Gastrocnemius medialis (tissue), 4 donors: Measurements from ENCODE around the gene SPRING1. TPM values are rescaled to one million over a fixed set of nuclear protein-coding genes. Genes with fewer than 3 reads are reported as not detected.

Experiments used
- ATAC-seq, 2 donors: fragments of 150-250 bp; one replicate each; pipeline ENCODE4 v1.9.1; 2016
- DNase-seq, 2 donors: peaks; one replicate each; pipeline ENCODE4 v3.0.0-alpha.2; 2019
- H3K27ac ChIP-seq, 4 donors: fragments of 200-600 bp; sonication (generic); 1 replicate in 1 of 4; 2 replicates in 3 of 4; pipeline ENCODE4 v1.5.1; 2016 to 2018; ENCODE audit warnings: mild to moderate bottlenecking in 2 of 4, moderate library complexity in 1 of 4
- H3K27me3 ChIP-seq, 3 donors: fragments of 200-600 bp; sonication (generic) in 2 of 3; 1 replicate in 1 of 3; 2 replicates in 2 of 3; pipeline versions ENCODE4 v1.5.1 to v1.6.0; 2016 to 2019; ENCODE audit warnings: mild to moderate bottlenecking in 1 of 3, moderate library complexity in 1 of 3
- H3K36me3 ChIP-seq, 2 donors: fragments of 200-600 bp; sonication (generic) in 1 of 2; one replicate each; pipeline ENCODE4 v1.5.1; 2017 to 2018
- H3K4me1 ChIP-seq, 2 donors: fragments of 200-600 bp; sonication (generic) in 1 of 2; one replicate each; pipeline ENCODE4 v1.5.1; 2016 to 2017; ENCODE audit warnings: mild to moderate bottlenecking in 2 of 2
- H3K4me3 ChIP-seq, 4 donors: fragments of 200-600 bp; sonication (generic) in 3 of 4; 1 replicate in 1 of 4; 2 replicates in 3 of 4; pipeline ENCODE4 v1.5.1; 2016 to 2019; ENCODE audit warnings: mild to moderate bottlenecking in 2 of 4
- H3K9me3 ChIP-seq, 3 donors: fragments of 200-600 bp; sonication (generic) in 2 of 3; 1 replicate in 1 of 3; 2 replicates in 2 of 3; pipeline ENCODE4 v1.5.1; 2016 to 2019
- POLR2A ChIP-seq, 2 donors: fragments of 450-650 bp; IDR thresholded peaks; one replicate each; pipeline ENCODE4 v1.6.1; 2017; ENCODE audit warnings: antibody characterized with exemption in 2 of 2, mild to moderate bottlenecking in 2 of 2, moderate library complexity in 2 of 2
- in situ Hi-C, 4 donors: fragments of 200-750 bp; cut with MboI; loops; one replicate each; pipeline versions ENCODE4 v1.15.0 to v1.8.0; 2017; ENCODE audit warnings: low sequenced_read_pairs in 4 of 4
- intact Hi-C: fragments of 100-400 bp; cut with DNase I; formaldehyde crosslinking; loops from one replicate; pipeline ENCODE4 v1.15.1; 2023; ENCODE audit warnings: low total_unique reads
- total RNA-seq, 4 donors: library from RNA; depleted of rRNA; stranded (reverse); fragments of >200 nt; gene quantifications; one replicate each; pipeline versions ENCODE4 v1.1.0 to v1.2.3, GENCODE V29; 2016
- TF ChIP-seq, protein P1 (sequence below), 5 experiments: fragments of 450-650 bp in 3 of 5; fragments of 200-600 bp in 2 of 5; sonication (generic) in 2 of 5; IDR thresholded peaks in 4 of 5; conservative IDR thresholded peaks in 1 of 5; 1 replicate in 4 of 5; 2 replicates in 1 of 5; pipeline ENCODE4 v1.5.1; 2016 to 2019; ENCODE audit warnings: antibody characterized with exemption in 5 of 5, mild to moderate bottlenecking in 3 of 5, moderate library complexity in 3 of 5

SPRING1 gene
- total RNA-seq, 4 donors from 2014 or later = 3.5 to 11.0 (median 8.2) TPM

DNA sequence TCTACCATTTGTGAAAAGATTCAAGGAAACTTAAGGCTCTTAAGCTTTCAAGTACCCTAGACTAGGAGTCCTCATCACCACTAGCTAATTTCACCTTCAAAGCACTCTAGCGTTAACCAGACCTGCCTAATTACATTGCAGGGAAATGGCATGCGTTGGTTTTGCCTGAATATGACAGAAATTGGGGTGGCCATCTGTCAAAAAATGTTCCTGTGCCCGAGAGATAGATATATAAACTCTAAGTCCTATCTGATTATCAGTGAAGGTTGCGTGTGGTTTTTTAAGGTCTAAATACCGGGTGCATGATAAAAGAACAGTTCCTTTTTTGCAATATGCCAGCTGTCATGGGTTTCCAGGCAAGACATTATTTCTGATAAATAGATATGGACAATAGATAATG is 48.3 kb downstream of the SPRING1 start:
- intact Hi-C loops (no loop called here), in situ Hi-C loops (no loop called here)
- H3K27me3 ChIP-seq = peaks cover 21 to 29% (median 28%) of the 10 kb centered on the region in 3 donors
- H3K36me3 ChIP-seq = no peaks in the 10 kb centered on the region
- peaks cover 8 to 9% of the 10 kb centered on the region in 2 donors for H3K4me1 ChIP-seq
- no peaks in the 10 kb centered on the region for H3K9me3 ChIP-seq
- H3K4me3 ChIP-seq = no peak overlapping the region
- ATAC-seq (no peak), DNase-seq (no peak)
- TF ChIP-seq POLR2A (IDR thresholded peaks at IDR 0.05) = no peak
- TF ChIP-seq, protein P1, sequence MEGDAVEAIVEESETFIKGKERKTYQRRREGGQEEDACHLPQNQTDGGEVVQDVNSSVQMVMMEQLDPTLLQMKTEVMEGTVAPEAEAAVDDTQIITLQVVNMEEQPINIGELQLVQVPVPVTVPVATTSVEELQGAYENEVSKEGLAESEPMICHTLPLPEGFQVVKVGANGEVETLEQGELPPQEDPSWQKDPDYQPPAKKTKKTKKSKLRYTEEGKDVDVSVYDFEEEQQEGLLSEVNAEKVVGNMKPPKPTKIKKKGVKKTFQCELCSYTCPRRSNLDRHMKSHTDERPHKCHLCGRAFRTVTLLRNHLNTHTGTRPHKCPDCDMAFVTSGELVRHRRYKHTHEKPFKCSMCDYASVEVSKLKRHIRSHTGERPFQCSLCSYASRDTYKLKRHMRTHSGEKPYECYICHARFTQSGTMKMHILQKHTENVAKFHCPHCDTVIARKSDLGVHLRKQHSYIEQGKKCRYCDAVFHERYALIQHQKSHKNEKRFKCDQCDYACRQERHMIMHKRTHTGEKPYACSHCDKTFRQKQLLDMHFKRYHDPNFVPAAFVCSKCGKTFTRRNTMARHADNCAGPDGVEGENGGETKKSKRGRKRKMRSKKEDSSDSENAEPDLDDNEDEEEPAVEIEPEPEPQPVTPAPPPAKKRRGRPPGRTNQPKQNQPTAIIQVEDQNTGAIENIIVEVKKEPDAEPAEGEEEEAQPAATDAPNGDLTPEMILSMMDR (IDR thresholded peaks at IDR 0.05 in 4 of 5, conservative IDR thresholded peaks at IDR 0.05 in 1 of 5) = no peak
- no peak overlapping the region for H3K27ac ChIP-seq

Other genes with a start within 250 kb of the SPRING1 start
- gene MAP1LC3B2, start 178.7 kb downstream of the SPRING1 start, total RNA-seq = 1 to 10 TPM in 3 of 4 donors, under 1 TPM in 1; 0.68 to 2.5 (median 1.4) TPM
- under 1 TPM in 1 of 4 donors, not detected in 3; 0.55 TPM for gene RNFT2, start 246 bp upstream of the SPRING1 start, total RNA-seq
- gene HRK, start 143.4 kb upstream of the SPRING1 start, total RNA-seq = not detected
- gene FBXW8, start 172.9 kb upstream of the SPRING1 start, total RNA-seq = 1 to 10 TPM; 4.2 to 5.6 (median 4.7) TPM